ENCODE data around the gene ESPL1. TPM values are rescaled to one million over a fixed set of nuclear protein-coding genes. Genes with fewer than 3 reads are reported as not detected.

Gene ESPL1
- total and polyA plus RNA-seq, 10 donors, result 0.85 to 7.2 (median 2.6) TPM

DNA sequence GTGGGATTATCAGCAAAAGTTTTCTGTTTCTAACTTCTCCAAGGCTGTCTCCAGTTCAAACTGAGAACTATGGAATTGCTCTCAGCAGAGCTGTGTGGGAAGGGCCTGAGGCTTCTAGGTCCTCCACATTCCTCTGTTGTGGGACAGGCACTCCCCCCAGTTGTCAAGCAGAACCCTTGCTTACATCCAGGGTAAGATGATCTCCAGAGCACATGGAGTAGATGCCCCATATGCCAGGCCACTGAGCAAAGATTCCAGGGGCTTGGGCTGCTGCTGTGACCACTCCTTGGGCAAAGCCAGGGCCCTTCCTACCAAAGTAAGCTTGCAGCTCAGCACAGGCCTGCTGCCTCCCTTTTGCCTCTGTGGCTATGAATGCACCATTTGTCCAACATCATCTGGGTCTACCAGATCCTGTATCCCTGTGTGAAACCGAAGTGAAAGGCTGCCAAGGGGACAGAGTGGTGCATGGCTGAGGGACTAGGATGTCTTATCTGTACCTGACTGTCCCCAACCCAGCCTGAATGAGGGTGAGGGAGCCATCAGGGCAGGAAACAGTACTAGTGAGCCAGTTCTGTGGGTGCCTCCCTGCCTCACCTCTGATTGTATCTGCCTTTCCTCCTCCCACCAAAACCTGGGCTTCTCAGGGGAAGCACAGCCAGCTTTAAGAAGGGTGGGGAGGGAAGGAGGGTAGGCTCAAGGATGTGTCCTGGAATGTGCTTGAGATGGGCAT lies 13.1 kb upstream of the ESPL1 start:
- intact Hi-C loops (cut with DNase I; ENCODE audit: low total_unique reads), result loop anchor here (5.0 kb wide), 1 partner anchor 48 kb away; the partner anchor contains the start of gene ITGB7

GRCh38 chr12:53255996-53256395 lies 12.1 kb upstream of the ESPL1 start:
- 38 to 64% (median 48%) methylated on average over 3 of the region's 3 CpGs for WGBS, 5 donors
- Histone ChIP-seq H3K9me3 (no peaks in the 10 kb centered on the region), H3K36me3 (peaks cover 0 to 29% (median 18%) of the 10 kb centered on the region in 6 donors), H3K27ac (peak overlapping the region; percentile 3 to 77 (median 44)), H3K27me3 (replicated peaks in 1 of 7) (no peaks in the 10 kb centered on the region), H3K4me3 (no peak overlapping the region), H3K4me1 (peaks cover 25 to 81% (median 61%) of the 10 kb centered on the region in 6 donors)
- DNase-seq, result no peak
- TF ChIP-seq, protein P1, sequence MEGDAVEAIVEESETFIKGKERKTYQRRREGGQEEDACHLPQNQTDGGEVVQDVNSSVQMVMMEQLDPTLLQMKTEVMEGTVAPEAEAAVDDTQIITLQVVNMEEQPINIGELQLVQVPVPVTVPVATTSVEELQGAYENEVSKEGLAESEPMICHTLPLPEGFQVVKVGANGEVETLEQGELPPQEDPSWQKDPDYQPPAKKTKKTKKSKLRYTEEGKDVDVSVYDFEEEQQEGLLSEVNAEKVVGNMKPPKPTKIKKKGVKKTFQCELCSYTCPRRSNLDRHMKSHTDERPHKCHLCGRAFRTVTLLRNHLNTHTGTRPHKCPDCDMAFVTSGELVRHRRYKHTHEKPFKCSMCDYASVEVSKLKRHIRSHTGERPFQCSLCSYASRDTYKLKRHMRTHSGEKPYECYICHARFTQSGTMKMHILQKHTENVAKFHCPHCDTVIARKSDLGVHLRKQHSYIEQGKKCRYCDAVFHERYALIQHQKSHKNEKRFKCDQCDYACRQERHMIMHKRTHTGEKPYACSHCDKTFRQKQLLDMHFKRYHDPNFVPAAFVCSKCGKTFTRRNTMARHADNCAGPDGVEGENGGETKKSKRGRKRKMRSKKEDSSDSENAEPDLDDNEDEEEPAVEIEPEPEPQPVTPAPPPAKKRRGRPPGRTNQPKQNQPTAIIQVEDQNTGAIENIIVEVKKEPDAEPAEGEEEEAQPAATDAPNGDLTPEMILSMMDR (IDR thresholded peaks at IDR 0.05 in 8 of 11, conservative IDR thresholded peaks at IDR 0.05 in 3 of 11), result no peak
- TF ChIP-seq POLR2A (IDR thresholded peaks at IDR 0.05), result no peak
- TF ChIP-seq POLR2AphosphoS5 (IDR thresholded peaks at IDR 0.05), result no peak
- intact Hi-C loops (cut with DNase I; ENCODE audit: low total_unique reads), result no loop called here

More for the DNA sequence above, 13.1 kb upstream of the ESPL1 start:
- Histone ChIP-seq H3K27me3 (replicated peaks in 1 of 7) (no peaks in the 10 kb centered on the region), H3K4me1 (peaks cover 25 to 85% (median 65%) of the 10 kb centered on the region in 6 donors), H3K4me3 (no peak overlapping the region), H3K36me3 (peaks cover 0 to 29% (median 18%) of the 10 kb centered on the region in 6 donors), H3K9me3 (no peaks in the 10 kb centered on the region), H3K27ac (peak overlapping the region in 5 of 8 donors; percentile 20 to 77 (median 61))
- no peak for TF ChIP-seq POLR2A (IDR thresholded peaks at IDR 0.05)
- TF ChIP-seq, protein P1 (IDR thresholded peaks at IDR 0.05 in 8 of 11, conservative IDR thresholded peaks at IDR 0.05 in 3 of 11), result no peak
- no peak for TF ChIP-seq POLR2AphosphoS5 (IDR thresholded peaks at IDR 0.05)
- no peak for DNase-seq
- WGBS, 5 donors, result 88 to 100% (median 95%) methylated on average over 1 of the region's 1 CpG; no CpG with 5 or more reads in 1 of the 5 donors

GRCh38 chr12:53258541-53259539 lies 9.3 kb upstream of the ESPL1 start:
- DNase-seq, result no peak
- Histone ChIP-seq H3K4me1 (peaks cover 8 to 56% (median 39%) of the 10 kb centered on the region in 6 donors), H3K4me3 (no peak overlapping the region), H3K27me3 (replicated peaks in 1 of 7) (no peaks in the 10 kb centered on the region), H3K27ac (peak overlapping the region in 6 of 8 donors; percentile 24 to 65 (median 46)), H3K36me3 (peaks cover 0 to 20% (median 11%) of the 10 kb centered on the region in 6 donors), H3K9me3 (no peaks in the 10 kb centered on the region)
- intact Hi-C loops (cut with DNase I; ENCODE audit: low total_unique reads), result no loop called here
- 42 to 50% (median 49%) methylated on average over 7 of the region's 7 CpGs for WGBS, 5 donors
- no peak for TF ChIP-seq POLR2A (IDR thresholded peaks at IDR 0.05)
- no peak for TF ChIP-seq POLR2AphosphoS5 (IDR thresholded peaks at IDR 0.05)
- TF ChIP-seq, protein P1 (IDR thresholded peaks at IDR 0.05 in 8 of 11, conservative IDR thresholded peaks at IDR 0.05 in 3 of 11), result no peak

All from spleen (tissue), 11 donors.